GM18858 (cell line): ENCODE results near the gene SMG5.
A peak's percentile ranks its signal among the peaks of the same experiment; 100 is the strongest.
"Not testable (repeated sequence)": the region's sequence is repeated elsewhere in the genome, so short reads cannot be mapped to it uniquely, and the experiment has no call there.

Experiments used
- ATAC-seq: cut with Tn5 transposase; IDR thresholded peaks from one replicate; pipeline ENCODE4 v1.9.1; 2021; ENCODE audit not compliant: unreplicated experiment

SMG5 gene, protein sequence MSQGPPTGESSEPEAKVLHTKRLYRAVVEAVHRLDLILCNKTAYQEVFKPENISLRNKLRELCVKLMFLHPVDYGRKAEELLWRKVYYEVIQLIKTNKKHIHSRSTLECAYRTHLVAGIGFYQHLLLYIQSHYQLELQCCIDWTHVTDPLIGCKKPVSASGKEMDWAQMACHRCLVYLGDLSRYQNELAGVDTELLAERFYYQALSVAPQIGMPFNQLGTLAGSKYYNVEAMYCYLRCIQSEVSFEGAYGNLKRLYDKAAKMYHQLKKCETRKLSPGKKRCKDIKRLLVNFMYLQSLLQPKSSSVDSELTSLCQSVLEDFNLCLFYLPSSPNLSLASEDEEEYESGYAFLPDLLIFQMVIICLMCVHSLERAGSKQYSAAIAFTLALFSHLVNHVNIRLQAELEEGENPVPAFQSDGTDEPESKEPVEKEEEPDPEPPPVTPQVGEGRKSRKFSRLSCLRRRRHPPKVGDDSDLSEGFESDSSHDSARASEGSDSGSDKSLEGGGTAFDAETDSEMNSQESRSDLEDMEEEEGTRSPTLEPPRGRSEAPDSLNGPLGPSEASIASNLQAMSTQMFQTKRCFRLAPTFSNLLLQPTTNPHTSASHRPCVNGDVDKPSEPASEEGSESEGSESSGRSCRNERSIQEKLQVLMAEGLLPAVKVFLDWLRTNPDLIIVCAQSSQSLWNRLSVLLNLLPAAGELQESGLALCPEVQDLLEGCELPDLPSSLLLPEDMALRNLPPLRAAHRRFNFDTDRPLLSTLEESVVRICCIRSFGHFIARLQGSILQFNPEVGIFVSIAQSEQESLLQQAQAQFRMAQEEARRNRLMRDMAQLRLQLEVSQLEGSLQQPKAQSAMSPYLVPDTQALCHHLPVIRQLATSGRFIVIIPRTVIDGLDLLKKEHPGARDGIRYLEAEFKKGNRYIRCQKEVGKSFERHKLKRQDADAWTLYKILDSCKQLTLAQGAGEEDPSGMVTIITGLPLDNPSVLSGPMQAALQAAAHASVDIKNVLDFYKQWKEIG

DNA sequence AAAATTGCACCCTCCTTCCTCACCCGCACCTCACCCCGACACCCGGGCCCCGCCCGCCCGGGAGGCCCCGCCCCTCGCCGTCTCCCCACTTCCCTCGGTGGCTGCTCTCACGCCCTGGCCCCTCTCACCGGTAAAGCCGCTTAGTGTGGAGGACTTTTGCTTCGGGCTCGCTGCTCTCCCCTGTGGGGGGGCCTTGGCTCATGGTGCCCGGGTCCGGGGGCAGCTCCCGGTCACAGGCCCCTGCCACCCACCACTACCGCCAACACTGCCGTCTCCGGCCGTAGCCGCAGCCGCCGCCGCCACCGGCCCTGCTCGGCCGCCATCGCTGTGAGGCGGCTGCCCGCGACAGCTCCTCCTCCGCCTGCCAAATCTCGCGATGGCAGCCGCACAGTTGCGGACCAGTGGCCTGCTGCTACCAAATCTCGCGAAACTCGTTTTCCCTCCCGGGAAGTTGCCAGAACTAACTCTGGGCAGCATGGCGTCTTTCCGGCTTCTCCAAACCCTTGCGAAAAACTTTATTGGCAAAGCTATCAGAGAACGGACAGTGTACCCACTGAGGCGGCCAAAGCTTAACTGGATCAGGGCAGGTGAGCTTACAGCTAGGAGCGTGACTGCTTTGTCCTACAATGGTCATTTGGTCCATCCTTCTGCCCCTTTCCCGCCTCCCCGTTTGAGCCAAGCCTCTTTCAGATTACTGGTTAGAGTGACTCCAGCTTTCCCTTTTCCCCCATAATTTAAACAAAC is at the start of gene SMG5:
SMG5 (minus strand) TSS at position 347 of the 744 bp plus-strand sequence; CDS start at position 202, 145 bp downstream.
- peak; percentile 64 for ATAC-seq

DNA sequence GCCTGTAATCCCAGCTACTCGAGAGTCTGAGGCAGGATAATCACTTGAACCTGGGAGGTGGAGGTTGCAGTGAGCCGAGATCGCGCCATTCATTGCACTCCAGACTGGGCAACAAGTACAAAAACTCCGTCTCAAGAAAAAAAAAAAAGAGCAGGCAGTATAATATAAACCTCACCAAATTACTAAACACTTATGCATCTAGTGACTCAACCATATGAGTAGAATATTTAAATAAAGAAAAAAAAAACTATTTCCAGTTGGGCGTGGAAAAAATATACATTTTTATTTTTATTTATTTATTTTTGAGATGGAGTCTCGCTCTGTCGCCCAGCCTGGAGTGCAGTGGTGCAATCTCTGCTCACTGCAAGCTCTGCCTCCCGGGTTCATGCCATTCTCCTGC is 40.6 kb upstream of the SMG5 start:
- not testable (repeated sequence) for ATAC-seq

DNA sequence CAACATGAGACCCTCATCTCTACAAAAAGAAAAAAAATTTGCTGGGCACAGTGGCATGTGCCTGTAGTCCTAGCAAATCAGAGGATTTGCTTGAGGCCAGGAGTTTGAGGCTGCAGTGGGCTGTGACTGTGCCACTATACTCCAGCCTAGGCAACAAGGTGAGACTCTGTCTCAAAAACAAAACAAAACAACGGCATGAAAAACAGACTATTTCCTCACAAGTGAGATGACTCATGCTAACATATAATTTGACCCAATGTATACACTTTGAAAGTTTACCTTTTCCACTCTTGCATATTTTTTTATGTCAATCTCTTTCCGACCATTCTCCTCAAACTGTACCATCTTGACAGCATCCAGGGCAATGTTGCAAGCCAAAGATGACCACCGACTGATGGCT is 37.9 kb upstream of the SMG5 start:
- no peak for ATAC-seq

DNA sequence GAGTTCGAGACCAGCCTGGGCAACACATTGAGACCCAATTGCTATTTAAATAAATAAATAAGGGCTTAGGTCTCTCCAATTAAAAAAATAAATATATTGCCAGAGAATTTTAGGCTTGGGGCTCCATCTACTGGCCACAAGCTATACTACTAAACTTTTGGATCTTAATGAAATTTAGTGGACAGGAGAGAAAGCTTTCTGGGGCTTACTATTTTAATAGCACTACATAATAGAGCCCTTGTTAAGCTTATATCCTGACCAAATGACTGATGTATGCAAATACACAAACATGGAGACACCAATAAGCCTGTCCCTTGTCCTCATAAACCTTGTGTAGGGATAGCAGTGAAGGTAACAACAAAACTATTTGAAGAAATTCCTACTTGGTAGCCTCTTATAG is 37.0 kb upstream of the SMG5 start:
- no peak for ATAC-seq

DNA sequence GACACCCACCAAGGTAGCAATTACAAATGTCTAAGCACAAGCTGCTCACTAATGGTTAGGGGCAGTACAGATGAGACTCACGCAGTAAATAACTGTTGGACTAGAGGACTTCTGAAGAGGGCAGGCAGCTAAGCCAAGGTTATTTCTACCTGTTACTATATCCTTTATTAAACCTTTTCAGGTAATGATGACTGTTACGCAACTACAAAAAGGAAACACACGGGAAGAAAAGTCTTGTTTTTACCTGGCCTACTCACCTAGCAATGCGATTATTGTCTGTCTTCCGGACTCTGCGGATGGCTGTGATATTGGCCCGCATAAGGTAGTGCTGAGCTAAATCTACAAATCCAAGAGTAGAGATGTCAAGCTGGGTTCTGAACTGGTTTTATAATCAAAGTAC is 34.3 kb upstream of the SMG5 start:
- no peak for ATAC-seq

DNA sequence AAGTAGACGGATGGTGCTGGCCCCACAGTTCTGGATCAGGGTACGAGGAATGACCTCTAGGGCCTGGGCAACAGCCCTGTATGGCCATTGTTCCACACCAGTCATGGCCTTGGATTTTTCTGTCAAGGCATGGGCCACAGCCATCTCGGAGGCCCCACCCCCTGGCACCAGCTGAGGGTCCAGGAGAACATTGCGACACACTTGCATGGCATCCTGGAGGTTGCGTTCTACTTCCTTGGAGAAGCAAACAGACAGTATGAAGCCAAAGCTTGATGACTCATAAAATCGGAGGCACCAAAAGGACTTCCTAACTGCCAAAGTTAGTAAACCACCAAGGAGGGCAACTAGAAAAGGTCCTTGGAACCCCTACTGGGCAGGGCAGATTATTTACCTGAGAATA is 28.3 kb upstream of the SMG5 start:
- no peak for ATAC-seq

DNA sequence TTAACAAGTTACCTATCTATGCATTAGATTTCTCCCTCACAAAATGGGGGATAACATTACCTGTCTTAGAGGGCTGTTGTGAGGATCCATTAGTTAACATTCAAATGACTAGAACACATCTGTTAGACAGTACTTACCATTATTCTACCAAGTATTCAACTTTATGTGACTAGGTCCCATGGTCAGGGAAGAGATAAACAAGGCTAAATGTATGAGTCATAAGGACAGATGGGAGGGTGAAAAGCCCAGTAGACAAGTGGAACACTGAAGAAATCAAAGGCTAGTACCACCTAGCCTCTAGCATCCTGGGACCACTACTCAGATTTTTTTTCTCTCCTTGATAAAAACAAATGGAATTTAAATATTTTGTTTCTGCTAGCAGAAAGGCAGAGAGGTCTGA is 25.5 kb upstream of the SMG5 start:
- no peak for ATAC-seq

DNA sequence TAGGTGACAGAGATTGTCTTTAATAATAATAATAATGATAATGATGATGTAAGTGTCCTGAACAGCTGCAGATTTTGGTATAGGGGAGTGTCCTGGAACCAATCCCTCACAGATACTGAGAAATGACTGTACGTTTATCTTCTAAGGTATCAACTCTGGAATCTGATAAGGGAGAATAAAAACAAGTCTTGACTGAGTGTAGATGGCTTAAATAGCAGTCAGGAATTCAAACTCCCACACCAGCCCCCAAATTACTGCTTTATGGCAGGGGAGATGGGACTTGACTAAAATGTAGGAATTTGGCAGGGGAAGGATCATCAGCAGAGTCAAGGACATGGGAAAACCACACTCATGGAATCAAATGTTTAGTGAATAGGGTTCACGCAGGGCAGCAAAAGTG is 22.6 kb upstream of the SMG5 start:
- ATAC-seq = no peak

DNA sequence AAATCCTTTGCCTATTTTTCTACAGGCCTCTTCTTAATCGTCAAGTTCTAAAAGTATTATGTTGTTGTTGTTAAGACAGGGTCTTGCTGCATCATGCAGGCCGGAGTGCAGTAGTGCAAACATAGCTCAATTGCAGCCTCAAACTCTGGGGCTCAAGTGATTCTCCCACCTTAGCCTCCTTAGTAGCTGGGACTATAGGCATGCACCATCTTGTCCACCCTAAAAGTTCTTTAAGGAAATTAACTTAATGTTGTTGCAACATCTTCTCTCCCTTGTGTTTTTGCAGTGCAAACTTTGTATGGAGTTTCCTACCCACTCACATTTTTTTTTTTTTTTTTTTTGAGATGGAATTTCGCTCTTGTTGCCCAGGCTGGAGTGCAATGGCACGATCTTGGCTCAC is 20.6 kb upstream of the SMG5 start:
- no peak for ATAC-seq

DNA sequence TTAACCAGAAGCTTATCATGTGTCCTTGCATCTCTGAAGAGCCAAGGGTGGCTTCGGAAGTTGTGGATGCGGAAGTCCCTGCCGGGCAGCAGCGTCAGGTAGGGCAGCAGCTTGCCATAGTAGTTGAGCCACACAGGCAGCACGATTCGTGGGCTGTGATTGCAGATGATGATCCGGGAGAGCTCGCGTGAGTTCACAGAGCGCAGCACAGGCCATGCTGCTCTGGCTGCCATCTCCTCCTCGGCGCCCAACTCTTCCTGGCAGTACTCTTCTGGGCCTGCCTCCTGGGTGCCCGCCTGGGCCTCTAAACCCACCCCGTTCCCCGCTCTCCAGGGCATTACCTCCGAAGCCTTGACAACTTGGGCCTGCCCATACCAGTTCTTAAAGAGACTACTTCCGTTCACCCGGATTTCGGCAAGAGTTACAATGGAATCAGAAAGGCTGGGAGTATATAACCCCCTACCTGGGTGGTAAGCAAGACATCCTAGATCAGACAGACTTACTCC is 16.3 kb upstream of the SMG5 start, which contains the start of gene VHLL:
VHLL (minus strand) TSS at position 456 of the 506 bp plus-strand sequence; CDS start at position 338, 118 bp downstream.
- ATAC-seq = no peak

DNA sequence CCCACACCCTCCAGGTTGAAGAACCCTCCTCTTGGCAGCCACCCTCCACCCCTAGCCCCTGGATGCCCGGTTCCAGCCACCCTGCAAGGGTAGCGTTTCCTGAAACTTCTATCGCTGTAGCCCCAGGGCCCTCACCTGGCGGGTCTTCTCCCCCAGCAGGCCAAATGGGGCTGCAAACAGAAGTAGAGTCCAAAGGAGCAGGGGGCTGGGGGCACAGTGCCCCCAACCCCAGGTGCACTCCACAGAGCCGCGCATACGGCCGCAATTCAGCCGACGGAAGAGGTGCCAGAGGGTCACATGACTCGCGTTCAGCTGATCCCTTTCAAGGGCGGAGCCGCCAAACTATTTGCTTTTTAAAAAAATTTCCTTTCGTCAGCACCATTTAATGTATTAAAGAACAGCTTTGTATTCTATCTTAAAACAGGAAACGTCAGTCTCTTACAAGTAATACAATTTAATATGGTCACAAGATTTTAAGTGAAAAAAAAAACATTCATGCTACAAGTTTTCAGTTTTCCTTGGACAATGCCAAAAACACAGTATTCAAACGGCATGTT is 12.8 kb upstream of the SMG5 start, which contains the start of gene GLMP:
GLMP (minus strand) TSS at position 289 of the 557 bp plus-strand sequence; CDS start at position 255, 34 bp downstream.
- no peak for ATAC-seq

DNA sequence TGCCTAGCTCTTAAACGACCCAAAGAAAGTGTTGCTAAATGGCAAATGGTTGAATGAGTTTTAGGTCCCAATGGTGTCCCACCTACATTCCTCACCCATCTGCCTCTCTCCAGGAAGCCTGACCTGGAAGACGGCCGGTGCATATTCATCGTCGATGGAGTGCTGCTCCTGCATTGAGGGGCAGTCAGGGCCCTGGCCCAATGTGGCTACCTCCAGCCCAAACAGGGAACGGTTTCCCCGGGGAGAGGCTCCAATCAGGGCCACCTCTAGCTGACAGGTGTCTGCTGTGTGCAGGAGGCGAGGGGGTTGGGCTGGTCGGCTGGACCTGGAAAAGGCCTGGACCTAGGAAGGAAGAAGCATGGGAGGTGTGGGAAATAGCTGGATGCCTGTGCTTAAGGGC is 11.3 kb upstream of the SMG5 start:
- no peak for ATAC-seq

DNA sequence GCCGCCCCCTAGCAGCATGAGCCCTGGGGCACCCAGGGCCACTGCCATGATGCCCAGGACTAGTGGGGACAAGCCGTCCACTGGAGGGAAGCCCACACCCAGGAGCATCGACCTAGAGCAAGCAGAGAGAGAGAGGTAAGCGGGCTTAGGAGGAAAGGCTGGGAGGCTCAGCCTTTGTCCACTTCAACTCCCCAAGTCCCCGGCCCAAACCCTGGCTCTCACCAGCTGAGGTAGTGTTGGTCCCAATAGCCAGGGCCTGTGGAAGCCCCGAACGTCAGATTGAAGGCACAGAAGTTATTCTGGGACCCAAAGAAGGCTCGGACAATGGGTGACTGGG is 10.4 kb upstream of the SMG5 start:
- no peak for ATAC-seq

DNA sequence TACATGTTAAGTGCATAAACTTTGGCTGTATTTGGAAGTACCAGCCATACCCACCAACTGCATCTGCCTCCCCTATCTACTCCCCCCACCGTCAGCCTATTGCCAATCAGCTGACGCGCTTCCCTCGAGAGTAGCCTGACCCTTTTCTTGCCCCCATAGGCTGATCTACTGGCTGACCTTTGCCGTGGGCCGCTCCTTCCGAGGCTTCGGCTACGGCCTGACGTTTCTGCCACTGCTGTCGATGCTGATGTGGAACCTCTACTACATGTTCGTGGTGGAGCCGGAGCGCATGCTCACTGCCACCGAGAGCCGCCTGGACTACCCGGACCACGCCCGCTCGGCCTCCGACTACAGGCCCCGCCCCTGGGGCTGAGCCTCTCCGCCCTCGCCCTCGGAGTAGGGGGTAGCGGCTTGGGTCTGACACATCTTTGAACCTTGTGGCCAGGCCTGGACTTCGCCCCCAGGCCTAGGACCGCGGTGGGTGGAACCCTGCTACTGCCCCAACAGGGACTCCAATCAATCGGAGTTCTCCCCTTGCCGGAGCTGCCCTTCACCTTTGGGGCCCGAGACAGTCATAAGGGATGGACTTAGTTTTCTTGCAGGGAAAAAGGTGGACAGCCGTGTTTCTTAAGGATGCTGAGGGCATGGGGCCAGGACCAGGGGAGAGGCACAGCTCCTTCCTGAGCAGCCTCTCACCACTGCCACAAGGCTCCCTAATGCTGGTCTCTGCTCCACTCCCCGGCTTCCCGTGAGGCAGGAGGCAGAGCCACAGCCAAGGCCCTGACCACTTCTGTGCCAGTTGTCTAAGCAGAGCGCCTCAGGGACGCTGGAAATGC is 8.8 kb upstream of the SMG5 start:
- no peak for ATAC-seq

DNA sequence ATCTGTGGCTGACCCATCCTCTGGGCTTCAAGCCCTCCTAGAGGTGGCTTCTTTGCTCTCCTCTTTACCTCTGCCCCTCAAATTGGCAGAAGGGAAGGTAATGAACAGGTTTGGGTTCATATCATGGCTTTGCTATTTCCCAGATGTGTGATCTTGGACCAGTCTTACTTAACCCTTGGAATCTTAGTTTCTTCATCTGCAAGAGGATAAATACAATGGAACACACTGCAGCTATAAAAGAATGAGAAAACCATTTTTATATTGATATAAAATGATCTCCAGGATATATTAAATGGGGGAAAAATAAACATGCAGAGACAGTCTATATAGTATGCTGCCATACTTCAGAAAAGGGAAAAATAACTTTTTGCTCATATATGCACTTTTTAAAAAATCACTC is 7.2 kb upstream of the SMG5 start:
- no peak for ATAC-seq

DNA sequence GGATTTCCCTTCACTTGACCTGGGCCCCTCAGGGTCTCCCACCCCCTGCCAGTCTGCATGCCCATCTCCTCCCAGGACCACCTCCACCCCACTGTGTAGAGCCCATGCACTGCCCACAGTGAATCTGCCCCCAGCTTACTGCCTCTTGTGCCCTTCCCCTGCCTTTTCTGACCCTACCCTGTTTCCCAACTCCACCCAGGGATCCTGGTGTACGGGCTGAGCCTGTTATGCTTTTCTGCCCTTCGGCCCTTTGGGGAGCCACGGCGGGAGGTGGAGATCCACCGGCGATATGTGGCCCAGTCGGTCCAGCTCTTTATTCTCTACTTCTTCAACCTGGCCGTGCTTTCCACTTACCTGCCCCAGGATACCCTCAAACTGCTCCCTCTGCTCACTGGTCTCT is 3.4 kb upstream of the SMG5 start:
- no peak for ATAC-seq

DNA sequence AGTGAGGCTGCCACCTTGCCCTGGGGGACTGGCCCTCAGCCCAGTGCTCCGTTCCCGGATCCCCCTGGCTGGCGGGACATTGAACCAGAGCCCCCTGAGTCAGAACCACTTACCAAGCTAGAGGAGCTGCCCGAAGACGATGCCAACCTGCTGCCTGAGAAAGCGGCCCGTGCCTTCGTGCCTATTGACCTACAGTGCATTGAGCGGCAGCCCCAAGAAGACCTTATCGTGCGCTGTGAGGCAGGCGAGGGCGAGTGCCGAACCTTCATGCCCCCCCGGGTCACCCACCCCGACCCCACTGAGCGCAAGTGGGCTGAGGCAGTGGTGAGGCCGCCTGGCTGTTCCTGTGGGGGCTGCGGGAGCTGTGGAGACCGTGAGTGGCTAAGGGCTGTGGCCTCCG is 2.8 kb upstream of the SMG5 start:
- no peak for ATAC-seq

DNA sequence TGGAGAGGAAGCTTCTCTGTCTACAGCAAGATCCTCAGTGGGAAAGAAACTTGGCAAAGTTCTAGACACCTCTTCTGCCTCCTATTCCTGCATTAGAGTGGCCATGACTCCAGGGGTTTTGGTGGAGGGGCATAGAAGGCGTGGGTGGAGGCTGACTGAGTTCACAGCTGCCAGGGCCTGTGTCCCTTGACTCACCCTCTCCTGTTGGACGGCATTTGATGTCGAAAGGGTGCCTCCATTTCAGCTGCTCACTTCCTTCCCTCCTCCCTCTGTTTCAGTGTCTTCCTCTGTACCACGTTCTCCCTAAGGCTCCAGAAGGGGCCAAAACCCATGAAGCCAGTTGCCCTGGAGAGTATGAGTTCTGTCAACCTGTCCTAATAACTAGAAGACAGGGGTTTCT is 2.1 kb upstream of the SMG5 start:
- ATAC-seq = no peak

DNA sequence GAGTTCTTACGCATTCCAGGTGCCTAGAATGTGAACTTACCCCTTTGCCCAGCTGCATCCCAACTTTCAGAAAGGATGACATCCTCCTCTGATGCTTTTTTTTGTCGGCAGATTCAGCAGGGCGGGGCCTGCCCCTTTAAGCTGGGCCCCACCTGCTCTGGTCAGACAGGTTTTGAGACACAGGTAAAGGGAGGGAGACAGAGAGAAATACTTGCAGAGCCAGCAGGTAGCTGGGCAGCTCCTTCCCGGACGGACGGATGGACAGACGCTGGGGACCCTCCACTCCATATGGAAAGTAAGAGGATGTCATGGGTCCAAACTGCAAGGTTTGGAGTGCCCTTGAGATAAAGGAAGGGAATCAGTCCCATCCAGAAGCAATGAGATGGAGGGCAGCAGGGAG is 1.5 kb upstream of the SMG5 start, which contains the start of gene TMEM79:
TMEM79 (plus strand) TSS at position 214 of the 400 bp plus-strand sequence. CDS start 902 bp downstream, outside the sequence.
- no peak for ATAC-seq
